GM12878 (cell line): Measurements from ENCODE around the gene THEM4. TPM values are rescaled to one million over a fixed set of nuclear protein-coding genes. Genes with fewer than 3 reads are reported as not detected.
"Not testable (repeated sequence)": the region's sequence is repeated elsewhere in the genome, so short reads cannot be mapped to it uniquely, and the experiment has no call there.

Experiments used
- ATAC-seq: fragments of 200-7000 bp; cut with Tn5 transposase; 3 replicates; pipeline ENCODE4 v1.9.1; 2020; ENCODE audit warnings: mild to moderate bottlenecking, moderate library complexity
- BruUV-seq: library from RNA; stranded (reverse); fragments of 400-500 nt; replicated peaks from 2 replicates; lab custom pipeline; 2021; lab: Mats Ljungman, UMichigan
- CTCF ChIA-PET: fragments of 300-600 bp; sonication (Branson Sonifier 250); formaldehyde crosslinking; extraction: SDS; loops from one replicate; lab custom pipeline; 2021; ENCODE audit warnings: inconsistent platforms; lab: Yijun Ruan, JAX
- POLR2A ChIA-PET: fragments of 350-600 bp; formaldehyde crosslinking; extraction: SDS; loops from one replicate; lab custom pipeline; 2021; ENCODE audit warnings: inconsistent platforms; lab: Charles Lee
- RAD21 ChIA-PET: fragments of 300-600 bp; sonication (Branson Sonifier 250); formaldehyde crosslinking; loops from one replicate; lab custom pipeline; 2023; ENCODE audit warnings: antibody characterized with exemption; ENCODE audit not compliant: unreplicated experiment; lab: Charles Lee
- SMC1A ChIA-PET: fragments of 300-600 bp; sonication (Branson Sonifier 250); formaldehyde crosslinking; loops from one replicate; lab custom pipeline; 2023; ENCODE audit not compliant: unreplicated experiment, uncharacterized antibody; lab: Charles Lee
- DNase-seq: peaks from one replicate; pipeline ENCODE4 v3.0.0-alpha.2; 2011; ENCODE audit warnings: low read depth, low spot score
- FAIRE-seq: peaks from 3 replicates; lab custom pipeline; 2011; peaks lifted over from hg19 to GRCh38; lab: Jason Lieb, UNC
- H2AFZ ChIP-seq: 2 replicates; pipeline ENCODE4 v1.6.0; 2011; ENCODE audit warnings: low read depth, low read length, control low read depth; ENCODE audit not compliant: control insufficient read depth
- H3K27ac ChIP-seq: 2 replicates; pipeline ENCODE4 v1.5.1; 2011; ENCODE audit warnings: control low read depth; ENCODE audit not compliant: control insufficient read depth, insufficient read depth
- H3K27me3 ChIP-seq, 2 experiments: replicated peaks in 1 of 2; 2 replicates each; pipeline versions ENCODE4 v1.6.0 to v1.6.1; 2011; ENCODE audit warnings: low read length in 1 of 2; ENCODE audit not compliant: control insufficient read depth in 2 of 2, insufficient read depth in 2 of 2
- H3K36me3 ChIP-seq, 2 experiments: 2 replicates each; pipeline ENCODE4 v1.5.1; 2011; ENCODE audit warnings: low read length in 1 of 2; ENCODE audit not compliant: control insufficient read depth in 2 of 2, insufficient read depth in 2 of 2
- H3K4me1 ChIP-seq: 2 replicates; pipeline ENCODE4 v1.6.1; 2011; ENCODE audit warnings: mild to moderate bottlenecking, low read length, moderate library complexity, mixed read lengths; ENCODE audit not compliant: control insufficient read depth, insufficient read depth
- H3K4me2 ChIP-seq: 2 replicates; pipeline ENCODE4 v1.6.0; 2011; ENCODE audit warnings: control low read depth; ENCODE audit not compliant: control insufficient read depth, insufficient read depth
- H3K4me3 ChIP-seq: fragments of 200-600 bp; sonication (generic); 2 replicates; pipeline ENCODE4 v1.5.1; 2016
- H3K79me2 ChIP-seq: 2 replicates; pipeline ENCODE4 v1.6.0; 2011; ENCODE audit warnings: low read length; ENCODE audit not compliant: control insufficient read depth, insufficient read depth
- H3K9ac ChIP-seq: 2 replicates; pipeline ENCODE4 v1.8.0; 2011; ENCODE audit warnings: low read length, control low read depth, mixed read lengths; ENCODE audit not compliant: control insufficient read depth, insufficient read depth
- H3K9me3 ChIP-seq: replicated peaks from 3 replicates; pipeline ENCODE4 v1.5.1; 2011; ENCODE audit warnings: mild to moderate bottlenecking, low read length; ENCODE audit not compliant: control insufficient read depth, insufficient read depth
- H4K20me1 ChIP-seq: 2 replicates; pipeline ENCODE4 v1.6.0; 2011; ENCODE audit not compliant: control insufficient read depth, insufficient read depth
- BHLHE40 ChIP-seq, 2 experiments: fragments of 450-650 bp in 1 of 2; IDR thresholded peaks; 2 replicates each; pipeline ENCODE4 v1.6.1; 2011 to 2017; ENCODE audit warnings: low read depth in 2 of 2, borderline replicate concordance in 1 of 2, improper control_type of control experiment in 1 of 2, low read length in 1 of 2, mild to moderate bottlenecking in 1 of 2
- IRF4 ChIP-seq: IDR thresholded peaks from 2 replicates; pipeline ENCODE4 v1.6.1; 2011; ENCODE audit warnings: low read depth, low read length
- USF2 ChIP-seq: IDR thresholded peaks from 2 replicates; pipeline ENCODE4 v1.6.1; 2011; ENCODE audit warnings: low read depth, low read length, improper control_type of control experiment, borderline replicate concordance
- ZNF592 ChIP-seq: fragments of 450-650 bp; IDR thresholded peaks from 2 replicates; pipeline ENCODE4 v1.6.1; 2017; ENCODE audit warnings: mild to moderate bottlenecking, moderate library complexity
- WGBS: methylation state at CpG from one replicate; pipeline ENCODE4 v1.1.6; 2016; ENCODE audit warnings: low lambda C conversion rate; ENCODE audit not compliant: insufficient replicate concordance, insufficient coverage; ENCODE audit errors: missing lambda C conversion rate; 5-methylcytosine and 5-hydroxymethylcytosine counted together
- in situ Hi-C: fragments of 300-500 bp; cut with MboI; formaldehyde crosslinking; loops from 9 replicates; pipeline ENCODE4 v1.14.3; 2018; ENCODE audit warnings: mixed read lengths
- intact Hi-C: fragments of 100-400 bp; cut with micrococcal nuclease; formaldehyde crosslinking; loops from one replicate; pipeline ENCODE4 v1.14.2; 2022; ENCODE audit not compliant: unreplicated experiment
- polyA plus RNA-seq, 11 experiments: library from polyadenylated mRNA; depleted of rRNA in 4 of 11; unstranded in 6 of 11; stranded (reverse) in 5 of 11; fragments of >200 nt; fragmentation: Nextera tagmentation in 4 of 11; fragmentation: Illumina TruSeq in 1 of 11; extraction: Ambion mirVana in 4 of 11; extraction: Trizol in 1 of 11; gene quantifications; 1 replicate in 1 of 11; 2 replicates in 10 of 11; pipeline versions ENCODE4 v1.2.1 to v1.2.3, GENCODE V29; 2011 to 2016; ENCODE audit warnings: inconsistent platforms in 2 of 11, missing spikeins in 2 of 11, low read depth in 1 of 11
- total RNA-seq, 4 experiments: library from RNA; depleted of rRNA in 3 of 4; stranded (reverse); fragments of >200 nt in 3 of 4; fragmentation: Illumina TruSeq in 1 of 4; extraction: Trizol in 1 of 4; gene quantifications; 2 replicates each; pipeline versions ENCODE4 v1.2.1 to v1.2.3, GENCODE V29; 2013 to 2021

THEM4 gene
- total and polyA plus RNA-seq, 10 of the 15 experiments (the other 5 are each of a cell fraction or from before 2014, with no cell fraction given), result 3.4 to 30.8 (median 17.9) TPM

- TF ChIP-seq ZNF592 (no peak), IRF4 (no peak), USF2 (no peak), BHLHE40 (IDR thresholded peaks at IDR 0.05; ENCODE audit: borderline replicate concordance in 1 of 2, low read depth in 2 of 2, low read length in 1 of 2) (no peak)
- no peak for FAIRE-seq
- no peak for ATAC-seq
- no peaks in the 10 kb centered on the region for H3K79me2 ChIP-seq
- ChIA-PET SMC1A (no interaction called here), RAD21 (no interaction called here), CTCF (interaction anchor here (1.0 to 1.4 kb wide), 3 partner anchors 11 to 126 kb away, joined by 3 to 4 read pairs (median 4); no protein-coding TSS in a partner anchor), POLR2A (no interaction called here)
- H3K27ac ChIP-seq, result no peak overlapping the region
- H3K27me3 ChIP-seq, result no peaks in the 10 kb centered on the region
- no peak overlapping the region for H3K9ac ChIP-seq
- H3K4me1 ChIP-seq, result no peaks in the 10 kb centered on the region
- peaks cover 0 to 2% of the 10 kb centered on the region in 2 experiments; a peak in 1 of 4 replicates for H3K36me3 ChIP-seq
- H4K20me1 ChIP-seq, result no peaks in the 10 kb centered on the region
- 100% methylated on average over 1 of the region's 1 CpG for WGBS
- H3K4me2 ChIP-seq, result no peak overlapping the region
- H3K9me3 ChIP-seq, result no peaks in the 10 kb centered on the region
- in situ Hi-C loops, result no loop called here
- DNase-seq, result no peak
- intact Hi-C loops, result no loop called here
- H3K4me3 ChIP-seq, result no peak overlapping the region
- H2AFZ ChIP-seq, result no peak overlapping the region
- BruUV-seq, result no TSS peak
Observed at GRCh38 chr1:151875419-151876097, 33.8 kb downstream of the THEM4 start.

DNA sequence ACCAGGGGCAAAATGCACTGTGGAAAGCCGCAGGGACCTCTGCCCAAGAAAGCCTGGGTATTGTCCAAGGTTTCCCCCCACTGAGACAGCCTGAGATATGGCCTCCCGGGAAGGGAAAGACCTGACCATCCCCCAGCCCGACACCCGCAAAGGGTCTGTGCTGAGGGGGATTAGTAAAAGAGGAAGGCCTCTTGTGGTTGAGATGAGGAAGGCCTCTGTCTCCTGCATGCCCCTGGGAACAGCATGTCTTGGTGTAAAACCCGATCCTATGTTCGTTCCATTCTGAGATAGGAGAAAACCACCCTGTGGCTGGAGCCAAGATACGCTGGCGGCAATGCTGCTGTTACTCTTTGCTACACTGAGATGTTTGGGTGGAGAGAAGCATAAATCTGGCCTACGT is 36.5 kb downstream of the THEM4 start:
- in situ Hi-C loops, intact Hi-C loops, H3K9me3 ChIP-seq, H3K9ac ChIP-seq, H3K27ac ChIP-seq, H3K4me3 ChIP-seq, H3K4me2 ChIP-seq, RAD21 ChIA-PET, BruUV-seq, H3K4me1 ChIP-seq, H2AFZ ChIP-seq, H3K79me2 ChIP-seq, H3K36me3 ChIP-seq, FAIRE-seq, DNase-seq, H4K20me1 ChIP-seq, H3K27me3 ChIP-seq, SMC1A ChIA-PET, POLR2A ChIA-PET, CTCF ChIA-PET, ATAC-seq: not testable (repeated sequence)
- WGBS, result 66% methylated on average over 9 of the region's 9 CpGs
